IMR-90 (cell line): Measurements from ENCODE around the gene DCST2.

Experiments
- CHD1 ChIP-seq: IDR thresholded peaks from 2 replicates; pipeline ENCODE4 v1.6.1; 2012; ENCODE audit warnings: low read depth, low read length, improper control_type of control experiment
- CTCF ChIP-seq: conservative IDR thresholded peaks from 2 replicates; pipeline ENCODE4 v1.5.1; 2012; ENCODE audit warnings: mild to moderate bottlenecking, low read depth, low read length, improper control_type of control experiment
- MAZ ChIP-seq: IDR thresholded peaks from 2 replicates; pipeline ENCODE4 v1.6.1; 2012; ENCODE audit warnings: low read depth, mild to moderate bottlenecking, low read length, improper control_type of control experiment, moderate library complexity, borderline replicate concordance
- POLR2A ChIP-seq: IDR thresholded peaks from 2 replicates; pipeline ENCODE4 v1.6.1; 2012; ENCODE audit warnings: mild to moderate bottlenecking, low read depth, low read length
- RAD21 ChIP-seq: IDR thresholded peaks from 2 replicates; pipeline ENCODE4 v1.6.1; 2012; ENCODE audit warnings: low read length, improper control_type of control experiment
- RCOR1 ChIP-seq: IDR thresholded peaks from 2 replicates; pipeline ENCODE4 v1.6.1; 2012; ENCODE audit warnings: mild to moderate bottlenecking, low read length, improper control_type of control experiment; ENCODE audit not compliant: insufficient replicate concordance
- RFX5 ChIP-seq: IDR thresholded peaks from 2 replicates; pipeline ENCODE4 v1.8.0; 2012; ENCODE audit warnings: low read depth, mild to moderate bottlenecking, low read length, moderate library complexity
- TF ChIP-seq, protein P1 (sequence below): fragments of 150-350 bp; IDR thresholded peaks from 2 replicates; pipeline ENCODE4 v1.6.1; 2017; ENCODE audit warnings: mild to moderate bottlenecking, antibody characterized with exemption, low read length, low read depth

- no peak for TF ChIP-seq POLR2A
- TF ChIP-seq, protein P1, sequence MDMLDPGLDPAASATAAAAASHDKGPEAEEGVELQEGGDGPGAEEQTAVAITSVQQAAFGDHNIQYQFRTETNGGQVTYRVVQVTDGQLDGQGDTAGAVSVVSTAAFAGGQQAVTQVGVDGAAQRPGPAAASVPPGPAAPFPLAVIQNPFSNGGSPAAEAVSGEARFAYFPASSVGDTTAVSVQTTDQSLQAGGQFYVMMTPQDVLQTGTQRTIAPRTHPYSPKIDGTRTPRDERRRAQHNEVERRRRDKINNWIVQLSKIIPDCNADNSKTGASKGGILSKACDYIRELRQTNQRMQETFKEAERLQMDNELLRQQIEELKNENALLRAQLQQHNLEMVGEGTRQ: no peak
- no peak for TF ChIP-seq CTCF
- no peak for TF ChIP-seq MAZ
- no peak for TF ChIP-seq CHD1
- no peak for TF ChIP-seq RFX5
- no peak for TF ChIP-seq RAD21
- TF ChIP-seq RCOR1: no peak
Measured at GRCh38 chr1:155009742-155010141, 23.8 kb downstream of the DCST2 start.
